Right renal cortex interstitium (tissue), 3 donors: ENCODE results near the gene FTO. TPM values are rescaled to one million over a fixed set of nuclear protein-coding genes. Genes with fewer than 3 reads are reported as not detected.

Experiments
- DNase-seq, 3 donors: peaks; one replicate each; pipeline ENCODE4 v3.0.0-alpha.2; 2013; ENCODE audit warnings: low read depth in 3 of 3, low spot score in 2 of 3
- polyA plus RNA-seq, 3 donors: library from polyadenylated mRNA; unstranded; fragments of 120-200 nt; gene quantifications; one replicate each; pipeline ENCODE4 v1.2.1, GENCODE V29; 2013; ENCODE audit not compliant: insufficient read length in 3 of 3

The FTO gene
- polyA plus RNA-seq, 3 donors: 91.4 to 104 (median 92.7) TPM

GRCh38 chr16:54066451-54067105, 362.6 kb downstream of the FTO start:
- no peak for DNase-seq

GRCh38 chr16:54067322-54068065, 363.5 kb downstream of the FTO start:
- peak in 1 of 3 donors; percentile 56 for DNase-seq

GRCh38 chr16:54068212-54068611, 364.3 kb downstream of the FTO start:
- DNase-seq: no peak

- no peak for DNase-seq
Measured at GRCh38 chr16:54069601-54070239, 365.8 kb downstream of the FTO start.

- no peak for DNase-seq
Measured at GRCh38 chr16:54070789-54071343, 366.9 kb downstream of the FTO start.

- no peak for DNase-seq
Measured at GRCh38 chr16:54071514-54071913, 367.6 kb downstream of the FTO start.

- no peak for DNase-seq
Measured at GRCh38 chr16:54072237-54072636, 368.3 kb downstream of the FTO start.

GRCh38 chr16:54073356-54073755, 369.4 kb downstream of the FTO start:
- no peak for DNase-seq

GRCh38 chr16:54075446-54075845, 371.5 kb downstream of the FTO start:
- no peak for DNase-seq

GRCh38 chr16:54076006-54076504, 372.1 kb downstream of the FTO start:
- DNase-seq: no peak

GRCh38 chr16:54077050-54077821, 373.3 kb downstream of the FTO start:
- no peak for DNase-seq

GRCh38 chr16:54080524-54081008, 376.6 kb downstream of the FTO start:
- no peak for DNase-seq

GRCh38 chr16:54086791-54087190, 382.8 kb downstream of the FTO start:
- no peak for DNase-seq

- DNase-seq: no peak
Measured at GRCh38 chr16:54090602-54091001, 386.6 kb downstream of the FTO start.

- no peak for DNase-seq
Measured at GRCh38 chr16:54093281-54093680, 389.3 kb downstream of the FTO start.

GRCh38 chr16:54094641-54095040, 390.7 kb downstream of the FTO start:
- DNase-seq: no peak

- DNase-seq: no peak
Measured at GRCh38 chr16:54096607-54097006, 392.7 kb downstream of the FTO start.

GRCh38 chr16:54097774-54098173, 393.8 kb downstream of the FTO start:
- DNase-seq: no peak

- no peak for DNase-seq
Measured at GRCh38 chr16:54098247-54098646, 394.3 kb downstream of the FTO start.

GRCh38 chr16:54099627-54100026, 395.7 kb downstream of the FTO start:
- DNase-seq: no peak
